Measurements from ENCODE around the gene EZR.

- TF ChIP-seq CTCF (IDR thresholded peaks at IDR 0.05; ENCODE audit: insufficient read depth, low read depth, low read length) (no peak), EZH2 (IDR thresholded peaks at IDR 0.05; ENCODE audit: insufficient read depth, low read length) (no peak)
Observed at GRCh38 chr6:158781692-158782373, 37.3 kb downstream of the EZR start.
